HG03342 (cell line): Measurements from ENCODE around the gene ARHGAP31.
"Not testable (repeated sequence)": the region's sequence is repeated elsewhere in the genome, so short reads cannot be mapped to it uniquely, and the experiment has no call there.

ENCODE experiments used
- ATAC-seq: cut with Tn5 transposase; IDR thresholded peaks from one replicate; pipeline ENCODE4 v1.9.1; 2021; ENCODE audit warnings: mild to moderate bottlenecking, moderate library complexity; ENCODE audit not compliant: unreplicated experiment

ARHGAP31 gene

GRCh38 chr3:119347036-119347435 lies 52.9 kb downstream of the ARHGAP31 start:
- ATAC-seq: no peak

- ATAC-seq: no peak
Observed at GRCh38 chr3:119349354-119350041, 55.3 kb downstream of the ARHGAP31 start.

GRCh38 chr3:119350114-119350513 lies 55.9 kb downstream of the ARHGAP31 start:
- no peak for ATAC-seq

GRCh38 chr3:119351581-119351980 lies 57.4 kb downstream of the ARHGAP31 start:
- ATAC-seq: no peak

GRCh38 chr3:119352034-119352609 lies 57.9 kb downstream of the ARHGAP31 start:
- ATAC-seq: peak; percentile 97

- no peak for ATAC-seq
Observed at GRCh38 chr3:119352863-119353527, 58.8 kb downstream of the ARHGAP31 start.

GRCh38 chr3:119355608-119356007 lies 61.4 kb downstream of the ARHGAP31 start:
- not testable (repeated sequence) for ATAC-seq

- no peak for ATAC-seq
Observed at GRCh38 chr3:119356646-119357045, 62.5 kb downstream of the ARHGAP31 start.

GRCh38 chr3:119357190-119357589 lies 63.0 kb downstream of the ARHGAP31 start:
- no peak for ATAC-seq

- ATAC-seq: peak; percentile 83
Observed at GRCh38 chr3:119359476-119360326, 65.5 kb downstream of the ARHGAP31 start.

- no peak for ATAC-seq
Observed at GRCh38 chr3:119360736-119361462, 66.7 kb downstream of the ARHGAP31 start.

GRCh38 chr3:119362010-119362409 lies 67.8 kb downstream of the ARHGAP31 start:
- no peak for ATAC-seq

GRCh38 chr3:119362940-119363725 lies 69.0 kb downstream of the ARHGAP31 start:
- ATAC-seq: no peak

GRCh38 chr3:119364401-119364800 lies 70.2 kb downstream of the ARHGAP31 start:
- ATAC-seq: no peak

- ATAC-seq: no peak
Observed at GRCh38 chr3:119365418-119365817, 71.2 kb downstream of the ARHGAP31 start.

- no peak for ATAC-seq
Observed at GRCh38 chr3:119367000-119367399, 72.8 kb downstream of the ARHGAP31 start.

GRCh38 chr3:119368298-119368697 lies 74.1 kb downstream of the ARHGAP31 start:
- ATAC-seq: no peak

GRCh38 chr3:119371786-119372185 lies 77.6 kb downstream of the ARHGAP31 start:
- not testable (repeated sequence) for ATAC-seq

GRCh38 chr3:119375106-119375505 lies 80.9 kb downstream of the ARHGAP31 start:
- no peak for ATAC-seq

- ATAC-seq: no peak
Observed at GRCh38 chr3:119375510-119375909, 81.3 kb downstream of the ARHGAP31 start.
